Erythroblast (primary cell): ENCODE data around the gene CINP.

Experiments used
- GATA1 ChIP-seq: IDR thresholded peaks from 2 replicates; pipeline ENCODE4 v1.6.1; 2011; ENCODE audit warnings: low read depth, mild to moderate bottlenecking, control low read depth, low read length, moderate library complexity
- POLR2A ChIP-seq: IDR thresholded peaks from 2 replicates; pipeline ENCODE4 v1.6.1; 2011; ENCODE audit warnings: mild to moderate bottlenecking, low read length

GRCh38 chr14:102320033-102320660, 42.5 kb downstream of the CINP start:
- peak; percentile 25 for TF ChIP-seq POLR2A
- no peak for TF ChIP-seq GATA1
